OCI-LY7 (cell line): ENCODE measurements around the gene KRT39. TPM values are rescaled to one million over a fixed set of nuclear protein-coding genes. Genes with fewer than 3 reads are reported as not detected.

Experiments used
- BruUV-seq: library from RNA; stranded (reverse); fragments of 400-500 nt; replicated peaks from 2 replicates; lab custom pipeline; 2021; lab: Mats Ljungman, UMichigan
- CTCF ChIA-PET: fragments of 300-600 bp; sonication (Branson Sonifier 250); formaldehyde crosslinking; loops from one replicate; lab custom pipeline; 2022; ENCODE audit warnings: antibody characterized with exemption; ENCODE audit not compliant: unreplicated experiment; lab: Charles Lee
- POLR2A ChIA-PET: fragments of 300-600 bp; sonication (Branson Sonifier 250); formaldehyde crosslinking; loops from one replicate; lab custom pipeline; 2022; ENCODE audit warnings: antibody characterized with exemption; lab: Charles Lee
- DNase-seq: peaks from one replicate; pipeline ENCODE4 v3.0.0-alpha.2; 2015; ENCODE audit warnings: low spot score
- H2AFZ ChIP-seq: fragments of 200-600 bp; sonication (generic), shearing (Covaris generic); 2 replicates; pipeline ENCODE4 v1.6.1; 2014; ENCODE audit warnings: mild to moderate bottlenecking, antibody characterized with exemption, low read length, moderate library complexity
- H3K27ac ChIP-seq: fragments of 200-600 bp; sonication (generic); 2 replicates; pipeline ENCODE4 v1.5.1; 2014; ENCODE audit warnings: mixed run types, low read depth, mild to moderate bottlenecking, moderate library complexity, low read length, inconsistent platforms; ENCODE audit not compliant: poor library complexity, severe bottlenecking
- H3K36me3 ChIP-seq: fragments of 200-600 bp; sonication (generic); 2 replicates; pipeline ENCODE4 v1.6.1; 2014; ENCODE audit warnings: mild to moderate bottlenecking, antibody characterized with exemption, low read length, moderate library complexity, mixed read lengths; ENCODE audit not compliant: insufficient read depth
- H3K4me1 ChIP-seq: fragments of 200-600 bp; sonication (generic); 2 replicates; pipeline ENCODE4 v1.5.1; 2014; ENCODE audit warnings: mild to moderate bottlenecking, low read length; ENCODE audit not compliant: insufficient read depth, poor library complexity, severe bottlenecking
- H3K4me2 ChIP-seq: fragments of 200-600 bp; sonication (generic); 2 replicates; pipeline ENCODE4 v1.6.1; 2014; ENCODE audit warnings: mild to moderate bottlenecking, low read length
- H3K4me3 ChIP-seq: fragments of 200-600 bp; sonication (generic); 2 replicates; pipeline ENCODE4 v1.5.1; 2014; ENCODE audit warnings: mild to moderate bottlenecking, low read depth, low read length; ENCODE audit not compliant: poor library complexity, severe bottlenecking
- H3K79me2 ChIP-seq: fragments of 200-600 bp; sonication (generic); 2 replicates; pipeline ENCODE4 v1.6.1; 2016; ENCODE audit warnings: low read depth, mild to moderate bottlenecking, low read length, moderate library complexity, mixed read lengths; ENCODE audit not compliant: insufficient read depth
- H3K9me2 ChIP-seq: fragments of 200-600 bp; sonication (generic); 2 replicates; pipeline ENCODE4 v1.6.1; 2016; ENCODE audit warnings: mild to moderate bottlenecking, low read length, mixed read lengths; ENCODE audit not compliant: insufficient read depth
- H3K9me3 ChIP-seq: fragments of 200-600 bp; sonication (generic); 2 replicates; pipeline ENCODE4 v1.6.1; 2014; ENCODE audit warnings: mild to moderate bottlenecking, mixed run types, low read length, mixed read lengths
- H4K20me1 ChIP-seq: fragments of 200-600 bp; sonication (generic); 2 replicates; pipeline ENCODE4 v1.6.1; 2014; ENCODE audit warnings: mild to moderate bottlenecking, antibody characterized with exemption, low read length, moderate library complexity, mixed read lengths; ENCODE audit not compliant: insufficient read depth
- EZH2phosphoT487 ChIP-seq: fragments of 200-600 bp; sonication (generic); IDR thresholded peaks from 2 replicates; pipeline ENCODE4 v1.6.1; 2018; ENCODE audit warnings: low read depth, borderline replicate concordance, mild to moderate bottlenecking, mixed run types, antibody characterized with exemption, low read length, moderate library complexity, mixed read lengths
- intact Hi-C: fragments of 100-400 bp; cut with micrococcal nuclease; formaldehyde crosslinking; loops from one replicate; pipeline ENCODE4 v1.10.0; 2022; ENCODE audit not compliant: unreplicated experiment
- total RNA-seq, 2 experiments: library from RNA; depleted of rRNA in 1 of 2; stranded (reverse); fragments of >200 nt in 1 of 2; shearing (Covaris generic) in 1 of 2; gene quantifications; 2 replicates each; pipeline ENCODE4 v1.2.3, GENCODE V29; 2014 to 2022
- TF ChIP-seq, protein P1 (sequence below): fragments of 200-600 bp; sonication (generic); conservative IDR thresholded peaks from 2 replicates; pipeline ENCODE4 v1.5.1; 2014; ENCODE audit warnings: mild to moderate bottlenecking, antibody characterized with exemption, low read length, moderate library complexity, mixed read lengths

The KRT39 gene
- total RNA-seq, 2 experiments from 2014 or later: not detected

GRCh38 chr17:40937384-40937819 lies 29.3 kb downstream of the KRT39 start, which contains the start of gene KRT23:
Gene KRT23 (minus strand): TSS chr17:40937646. CDS start chr17:40936603, 1,043 bp downstream.
- CTCF ChIA-PET: no interaction called here
- TF ChIP-seq, protein P1, sequence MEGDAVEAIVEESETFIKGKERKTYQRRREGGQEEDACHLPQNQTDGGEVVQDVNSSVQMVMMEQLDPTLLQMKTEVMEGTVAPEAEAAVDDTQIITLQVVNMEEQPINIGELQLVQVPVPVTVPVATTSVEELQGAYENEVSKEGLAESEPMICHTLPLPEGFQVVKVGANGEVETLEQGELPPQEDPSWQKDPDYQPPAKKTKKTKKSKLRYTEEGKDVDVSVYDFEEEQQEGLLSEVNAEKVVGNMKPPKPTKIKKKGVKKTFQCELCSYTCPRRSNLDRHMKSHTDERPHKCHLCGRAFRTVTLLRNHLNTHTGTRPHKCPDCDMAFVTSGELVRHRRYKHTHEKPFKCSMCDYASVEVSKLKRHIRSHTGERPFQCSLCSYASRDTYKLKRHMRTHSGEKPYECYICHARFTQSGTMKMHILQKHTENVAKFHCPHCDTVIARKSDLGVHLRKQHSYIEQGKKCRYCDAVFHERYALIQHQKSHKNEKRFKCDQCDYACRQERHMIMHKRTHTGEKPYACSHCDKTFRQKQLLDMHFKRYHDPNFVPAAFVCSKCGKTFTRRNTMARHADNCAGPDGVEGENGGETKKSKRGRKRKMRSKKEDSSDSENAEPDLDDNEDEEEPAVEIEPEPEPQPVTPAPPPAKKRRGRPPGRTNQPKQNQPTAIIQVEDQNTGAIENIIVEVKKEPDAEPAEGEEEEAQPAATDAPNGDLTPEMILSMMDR: no peak
- no peak for TF ChIP-seq EZH2phosphoT487
- POLR2A ChIA-PET: no interaction called here
- H3K9me3 ChIP-seq: no peaks in the 10 kb centered on the region
- H3K36me3 ChIP-seq: no peaks in the 10 kb centered on the region
- no peak within 1 kb of the TSS for H3K4me2 ChIP-seq
- H3K79me2 ChIP-seq: no peaks in the 10 kb centered on the region
- no peak within 1 kb of the TSS for H2AFZ ChIP-seq
- no peaks in the 10 kb centered on the region for H3K4me1 ChIP-seq
- H3K27ac ChIP-seq: no peak within 1 kb of the TSS
- no TSS peak for BruUV-seq
- DNase-seq: no peak
- no peaks in the 10 kb centered on the region for H3K9me2 ChIP-seq
- no peaks in the 10 kb centered on the region for H4K20me1 ChIP-seq
- intact Hi-C loops: no loop called here
- H3K4me3 ChIP-seq: no peak within 1 kb of the TSS

GRCh38 chr17:40936976-40937375 lies 29.8 kb downstream of the KRT39 start:
- CTCF ChIA-PET: no interaction called here
- no peak for TF ChIP-seq EZH2phosphoT487
- TF ChIP-seq, protein P1: no peak
- no peak overlapping the region for H3K4me2 ChIP-seq
- no peaks in the 10 kb centered on the region for H4K20me1 ChIP-seq
- no peaks in the 10 kb centered on the region for H3K36me3 ChIP-seq
- H3K9me2 ChIP-seq: no peaks in the 10 kb centered on the region
- H3K27ac ChIP-seq: no peak overlapping the region
- H3K9me3 ChIP-seq: no peaks in the 10 kb centered on the region
- no peaks in the 10 kb centered on the region for H3K79me2 ChIP-seq
- intact Hi-C loops: no loop called here
- no peak overlapping the region for H3K4me3 ChIP-seq
- no TSS peak for BruUV-seq
- POLR2A ChIA-PET: no interaction called here
- DNase-seq: no peak
- H3K4me1 ChIP-seq: no peaks in the 10 kb centered on the region
- no peak overlapping the region for H2AFZ ChIP-seq

DNA sequence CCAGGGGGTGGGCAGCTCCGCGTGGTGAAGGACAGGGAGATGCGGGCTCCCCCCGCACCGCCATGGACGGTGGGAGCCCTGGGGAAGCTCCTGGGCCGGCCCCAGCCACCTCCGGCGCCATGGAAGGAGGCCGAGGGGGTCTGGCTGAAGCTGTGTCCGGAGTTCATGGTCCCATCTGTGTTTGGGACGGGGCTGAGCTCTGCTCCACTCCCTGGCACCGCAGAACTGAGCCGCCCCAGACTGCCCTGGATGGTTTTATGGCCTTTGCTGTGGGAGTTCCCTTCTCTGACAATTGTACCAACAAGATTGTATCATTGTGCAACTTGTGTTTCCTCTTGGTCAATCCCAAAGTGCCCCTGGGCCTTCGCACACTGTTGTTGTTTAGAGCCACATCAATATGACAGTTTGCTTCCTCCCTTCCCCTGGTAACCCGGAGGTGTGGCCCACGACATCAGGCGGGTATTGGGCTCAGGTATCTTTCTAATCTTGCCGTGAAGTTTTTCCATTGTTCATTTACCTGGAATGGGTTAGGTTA lies 30.2 kb downstream of the KRT39 start:
- no peak overlapping the region for H3K4me3 ChIP-seq
- no peaks in the 10 kb centered on the region for H3K9me2 ChIP-seq
- no peaks in the 10 kb centered on the region for H3K36me3 ChIP-seq
- DNase-seq: no peak
- ChIA-PET CTCF (no interaction called here), POLR2A (no interaction called here)
- intact Hi-C loops: no loop called here
- TF ChIP-seq EZH2phosphoT487: no peak
- TF ChIP-seq, protein P1: no peak
- no TSS peak for BruUV-seq
- H3K4me2 ChIP-seq: no peak overlapping the region
- H3K27ac ChIP-seq: no peak overlapping the region
- no peaks in the 10 kb centered on the region for H3K4me1 ChIP-seq
- no peaks in the 10 kb centered on the region for H4K20me1 ChIP-seq
- H3K79me2 ChIP-seq: no peaks in the 10 kb centered on the region
- H3K9me3 ChIP-seq: no peaks in the 10 kb centered on the region
- no peak overlapping the region for H2AFZ ChIP-seq
